ENCODE data around the gene CPHXL2.

Gene CPHXL2

GRCh38 chr16:75660321-75660720, 16.5 kb downstream of the CPHXL2 start:
- no peaks in the 10 kb centered on the region for H3K4me1 ChIP-seq (ENCODE audit: insufficient read depth, low read length)
- H3K9me3 ChIP-seq (ENCODE audit: control insufficient read depth, insufficient read depth, low read length), result no peaks in the 10 kb centered on the region
- H3K36me3 ChIP-seq (ENCODE audit: insufficient read depth, low read length), result peaks cover 6% of the 10 kb centered on the region
- H3K9ac ChIP-seq (ENCODE audit: low read depth, low read length), result no peak overlapping the region

- no peaks in the 10 kb centered on the region for H3K9me3 ChIP-seq (ENCODE audit: control insufficient read depth, insufficient read depth, low read length)
- no peak overlapping the region for H3K9ac ChIP-seq (ENCODE audit: low read depth, low read length)
- H3K4me1 ChIP-seq (ENCODE audit: insufficient read depth, low read length), result no peaks in the 10 kb centered on the region
- H3K36me3 ChIP-seq (ENCODE audit: insufficient read depth, low read length), result peaks cover 6% of the 10 kb centered on the region
Measured at GRCh38 chr16:75658175-75658574, 18.6 kb downstream of the CPHXL2 start.

- no peaks in the 10 kb centered on the region for H3K4me1 ChIP-seq (ENCODE audit: insufficient read depth, low read length)
- H3K36me3 ChIP-seq (ENCODE audit: insufficient read depth, low read length), result peaks cover 6% of the 10 kb centered on the region
- no peaks in the 10 kb centered on the region; the same call in 1 of the 2 replicates for H3K9me3 ChIP-seq (ENCODE audit: control insufficient read depth, insufficient read depth, low read length)
- H3K9ac ChIP-seq (ENCODE audit: low read depth, low read length), result no peak overlapping the region
Measured at GRCh38 chr16:75653922-75654321, 22.9 kb downstream of the CPHXL2 start.

GRCh38 chr16:75648265-75649076, 28.3 kb downstream of the CPHXL2 start:
- H3K9ac ChIP-seq (ENCODE audit: low read depth, low read length), result peak overlapping the region; percentile 98
- H3K9me3 ChIP-seq (ENCODE audit: control insufficient read depth, insufficient read depth, low read length), result no peaks in the 10 kb centered on the region; the same call in 1 of the 2 replicates
- H3K36me3 ChIP-seq (ENCODE audit: insufficient read depth, low read length), result peaks cover 10% of the 10 kb centered on the region
- peaks cover 5% of the 10 kb centered on the region; the same call in 1 of the 2 replicates for H3K4me1 ChIP-seq (ENCODE audit: insufficient read depth, low read length)

- peaks cover 5% of the 10 kb centered on the region; the same call in 1 of the 2 replicates for H3K4me1 ChIP-seq (ENCODE audit: insufficient read depth, low read length)
- H3K36me3 ChIP-seq (ENCODE audit: insufficient read depth, low read length), result peaks cover 11% of the 10 kb centered on the region
- no peaks in the 10 kb centered on the region; the same call in 1 of the 2 replicates for H3K9me3 ChIP-seq (ENCODE audit: control insufficient read depth, insufficient read depth, low read length)
- H3K9ac ChIP-seq (ENCODE audit: low read depth, low read length), result peak within 1 kb of the TSS; percentile 98
Measured at GRCh38 chr16:75647492-75648264, 29.1 kb downstream of the CPHXL2 start, which contains the start of the genes KARS1 and TERF2IP. TSS of gene KARS1 (minus strand) at chr16:75647665. CDS start at chr16:75647639, 26 bp downstream. TSS of gene TERF2IP (plus strand) at chr16:75647773. CDS start at chr16:75647883, 110 bp downstream.

- peaks cover 13% of the 10 kb centered on the region for H3K36me3 ChIP-seq (ENCODE audit: insufficient read depth, low read length)
- peak overlapping the region; percentile 98 for H3K9ac ChIP-seq (ENCODE audit: low read depth, low read length)
- H3K4me1 ChIP-seq (ENCODE audit: insufficient read depth, low read length), result peaks cover 5% of the 10 kb centered on the region; the same call in 1 of the 2 replicates
- H3K9me3 ChIP-seq (ENCODE audit: control insufficient read depth, insufficient read depth, low read length), result no peaks in the 10 kb centered on the region; the same call in 1 of the 2 replicates
Measured at GRCh38 chr16:75647112-75647491, 29.7 kb downstream of the CPHXL2 start.

GRCh38 chr16:75644240-75645012, 32.4 kb downstream of the CPHXL2 start:
- Histone ChIP-seq H3K4me1 (ENCODE audit: insufficient read depth, low read length) (peaks cover 5% of the 10 kb centered on the region; the same call in 1 of the 2 replicates), H3K9ac (ENCODE audit: low read depth, low read length) (no peak overlapping the region), H3K9me3 (ENCODE audit: control insufficient read depth, insufficient read depth, low read length) (no peaks in the 10 kb centered on the region; the same call in 1 of the 2 replicates), H3K36me3 (ENCODE audit: insufficient read depth, low read length) (peaks cover 21% of the 10 kb centered on the region)

- Histone ChIP-seq H3K9ac (ENCODE audit: low read depth, low read length) (no peak overlapping the region), H3K9me3 (ENCODE audit: control insufficient read depth, insufficient read depth, low read length) (no peaks in the 10 kb centered on the region), H3K4me1 (ENCODE audit: insufficient read depth, low read length) (peaks cover 5% of the 10 kb centered on the region; the same call in 1 of the 2 replicates), H3K36me3 (ENCODE audit: insufficient read depth, low read length) (peaks cover 34% of the 10 kb centered on the region)
Measured at GRCh38 chr16:75640598-75640997, 36.2 kb downstream of the CPHXL2 start.

- peaks cover 50% of the 10 kb centered on the region for H3K36me3 ChIP-seq (ENCODE audit: insufficient read depth, low read length)
- no peaks in the 10 kb centered on the region for H3K4me1 ChIP-seq (ENCODE audit: insufficient read depth, low read length)
- no peak overlapping the region for H3K9ac ChIP-seq (ENCODE audit: low read depth, low read length)
- no peaks in the 10 kb centered on the region for H3K9me3 ChIP-seq (ENCODE audit: control insufficient read depth, insufficient read depth, low read length)
Measured at GRCh38 chr16:75635036-75635435, 41.8 kb downstream of the CPHXL2 start.

- peaks cover 69% of the 10 kb centered on the region for H3K36me3 ChIP-seq (ENCODE audit: insufficient read depth, low read length)
- H3K9me3 ChIP-seq (ENCODE audit: control insufficient read depth, insufficient read depth, low read length), result no peaks in the 10 kb centered on the region
- H3K4me1 ChIP-seq (ENCODE audit: insufficient read depth, low read length), result no peaks in the 10 kb centered on the region
- no peak overlapping the region for H3K9ac ChIP-seq (ENCODE audit: low read depth, low read length)
Measured at GRCh38 chr16:75632857-75633256, 44.0 kb downstream of the CPHXL2 start.

- H3K9me3 ChIP-seq (ENCODE audit: control insufficient read depth, insufficient read depth, low read length), result no peaks in the 10 kb centered on the region
- H3K4me1 ChIP-seq (ENCODE audit: insufficient read depth, low read length), result no peaks in the 10 kb centered on the region
- no peak overlapping the region for H3K9ac ChIP-seq (ENCODE audit: low read depth, low read length)
- peaks cover 60% of the 10 kb centered on the region for H3K36me3 ChIP-seq (ENCODE audit: insufficient read depth, low read length)
Measured at GRCh38 chr16:75630052-75630451, 46.8 kb downstream of the CPHXL2 start.

- Histone ChIP-seq H3K9ac (ENCODE audit: low read depth, low read length) (no peak overlapping the region), H3K9me3 (ENCODE audit: control insufficient read depth, insufficient read depth, low read length) (no peaks in the 10 kb centered on the region), H3K4me1 (ENCODE audit: insufficient read depth, low read length) (no peaks in the 10 kb centered on the region), H3K36me3 (ENCODE audit: insufficient read depth, low read length) (peaks cover 57% of the 10 kb centered on the region)
Measured at GRCh38 chr16:75629132-75629531, 47.7 kb downstream of the CPHXL2 start.

GRCh38 chr16:75628351-75628750, 48.5 kb downstream of the CPHXL2 start:
- no peaks in the 10 kb centered on the region for H3K9me3 ChIP-seq (ENCODE audit: control insufficient read depth, insufficient read depth, low read length)
- no peak overlapping the region for H3K9ac ChIP-seq (ENCODE audit: low read depth, low read length)
- no peaks in the 10 kb centered on the region for H3K4me1 ChIP-seq (ENCODE audit: insufficient read depth, low read length)
- H3K36me3 ChIP-seq (ENCODE audit: insufficient read depth, low read length), result peaks cover 51% of the 10 kb centered on the region

GRCh38 chr16:75627851-75628250, 49.0 kb downstream of the CPHXL2 start:
- Histone ChIP-seq H3K4me1 (ENCODE audit: insufficient read depth, low read length) (no peaks in the 10 kb centered on the region), H3K36me3 (ENCODE audit: insufficient read depth, low read length) (peaks cover 46% of the 10 kb centered on the region), H3K9me3 (ENCODE audit: control insufficient read depth, insufficient read depth, low read length) (no peaks in the 10 kb centered on the region), H3K9ac (ENCODE audit: low read depth, low read length) (no peak overlapping the region)

All from ES-I3 (cell line).